Right ventricle myocardium superior (tissue), 1 donor: Measurements from ENCODE around the gene ITPR1. TPM values are rescaled to one million over a fixed set of nuclear protein-coding genes. Genes with fewer than 3 reads are reported as not detected.

ENCODE experiments used
- ATAC-seq: fragments of 200-7000 bp; cut with Tn5 transposase; one replicate; pipeline ENCODE4 v1.9.1; 2020; ENCODE audit warnings: mild to moderate bottlenecking; ENCODE audit not compliant: poor library complexity
- DNase-seq: peaks from one replicate; pipeline ENCODE4 v3.0.0-alpha.2; 2020
- intact Hi-C: fragments of 100-400 bp; cut with DNase I; formaldehyde crosslinking; loops from one replicate; pipeline ENCODE4 v1.11.2; 2022
- total RNA-seq: library from RNA; stranded (reverse); fragmentation: NEBNext Ultra II Directional; extraction: Animal tissue kit (Norgen Biotek cat#: 25700); gene quantifications from one replicate; pipeline ENCODE4 v1.2.1, GENCODE V29; 2021
- donor health status: DM: no; HTN: yes; CAD: no; lungs with severe emphysema.

Gene ITPR1
- total RNA-seq, 1 donor from 2014 or later, result 17.1 TPM

- intact Hi-C loops, result no loop called here
- DNase-seq, result no peak
- no peak for ATAC-seq
These were observed 292.4 kb downstream of the ITPR1 start for GRCh38 chr3:4785551-4785950.

GRCh38 chr3:4786431-4786830 lies 293.3 kb downstream of the ITPR1 start:
- intact Hi-C loops, result no loop called here
- no peak for DNase-seq
- ATAC-seq, result no peak

- intact Hi-C loops, result no loop called here
- ATAC-seq (no peak), DNase-seq (no peak)
These were observed 298.2 kb downstream of the ITPR1 start for GRCh38 chr3:4791358-4791757.

- intact Hi-C loops, result no loop called here
- no peak for DNase-seq
These were observed 300.2 kb downstream of the ITPR1 start for GRCh38 chr3:4793311-4793710.

GRCh38 chr3:4794331-4794730 lies 301.2 kb downstream of the ITPR1 start:
- no peak for ATAC-seq
- no peak for DNase-seq
- intact Hi-C loops, result no loop called here

More at GRCh38 chr3:4793311-4793710, 300.2 kb downstream of the ITPR1 start:
- no peak for ATAC-seq

- DNase-seq, result no peak
- intact Hi-C loops, result no loop called here
- no peak for ATAC-seq
These were observed 301.6 kb downstream of the ITPR1 start for GRCh38 chr3:4794798-4795197.

GRCh38 chr3:4795905-4796304 lies 302.8 kb downstream of the ITPR1 start:
- intact Hi-C loops, result no loop called here
- no peak for ATAC-seq
- DNase-seq, result no peak

- intact Hi-C loops, result no loop called here
- ATAC-seq, result no peak
- no peak for DNase-seq
These were observed 304.1 kb downstream of the ITPR1 start for GRCh38 chr3:4797201-4797705.

GRCh38 chr3:4799266-4800256 lies 306.4 kb downstream of the ITPR1 start:
- intact Hi-C loops, result no loop called here
- peak; percentile 72 for ATAC-seq
- DNase-seq, result no peak

GRCh38 chr3:4800595-4800994 lies 307.4 kb downstream of the ITPR1 start:
- DNase-seq (no peak), ATAC-seq (no peak)
- intact Hi-C loops, result no loop called here

GRCh38 chr3:4801892-4802291 lies 308.7 kb downstream of the ITPR1 start:
- DNase-seq (no peak), ATAC-seq (no peak)
- intact Hi-C loops, result no loop called here

GRCh38 chr3:4802903-4803302 lies 309.8 kb downstream of the ITPR1 start:
- ATAC-seq (no peak), DNase-seq (no peak)
- intact Hi-C loops, result no loop called here

- no peak for DNase-seq
- intact Hi-C loops, result no loop called here
- ATAC-seq, result no peak
These were observed 311.3 kb downstream of the ITPR1 start for GRCh38 chr3:4804161-4805058.

GRCh38 chr3:4805662-4806061 lies 312.5 kb downstream of the ITPR1 start:
- intact Hi-C loops, result no loop called here
- DNase-seq (no peak), ATAC-seq (no peak)

- ATAC-seq (no peak), DNase-seq (no peak)
- intact Hi-C loops, result no loop called here
These were observed 313.5 kb downstream of the ITPR1 start for GRCh38 chr3:4806535-4807108.

GRCh38 chr3:4807381-4808280 lies 314.5 kb downstream of the ITPR1 start:
- DNase-seq, result no peak
- ATAC-seq, result no peak
- intact Hi-C loops, result no loop called here

- DNase-seq (no peak), ATAC-seq (no peak)
- intact Hi-C loops, result no loop called here
These were observed 315.5 kb downstream of the ITPR1 start for GRCh38 chr3:4808637-4809036.

GRCh38 chr3:4809922-4810321 lies 316.8 kb downstream of the ITPR1 start:
- DNase-seq (no peak), ATAC-seq (no peak)
- intact Hi-C loops, result no loop called here
